Colon (tissue), 2 donors: Measurements from ENCODE around the gene KSR2.

ENCODE experiments used
- FAIRE-seq: peaks from 2 replicates; lab custom pipeline; 2012; peaks lifted over from hg19 to GRCh38; lab: Jason Lieb, UNC
- donor health status: control.
- donor health status: control.

Gene KSR2

DNA sequence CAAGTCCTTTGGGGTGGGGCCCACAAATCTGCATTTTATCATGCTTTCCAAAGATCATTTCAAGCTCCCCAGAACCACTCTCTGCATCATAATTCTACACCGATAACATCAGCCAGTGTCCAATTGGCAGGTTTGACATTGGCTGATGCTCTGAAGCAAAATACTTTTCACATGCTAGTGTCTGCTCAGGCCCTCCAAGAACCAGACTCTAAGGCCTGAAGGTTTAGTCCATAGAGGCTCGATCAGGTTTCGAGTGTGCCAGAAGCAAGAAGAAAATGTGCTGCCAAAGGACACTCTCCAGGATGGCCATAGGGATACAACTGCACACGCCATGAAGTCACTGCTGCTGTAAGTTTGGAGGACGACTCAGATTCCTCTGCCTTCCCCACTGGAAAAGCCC, 280.3 kb downstream of the KSR2 start:
- FAIRE-seq: no peak

DNA sequence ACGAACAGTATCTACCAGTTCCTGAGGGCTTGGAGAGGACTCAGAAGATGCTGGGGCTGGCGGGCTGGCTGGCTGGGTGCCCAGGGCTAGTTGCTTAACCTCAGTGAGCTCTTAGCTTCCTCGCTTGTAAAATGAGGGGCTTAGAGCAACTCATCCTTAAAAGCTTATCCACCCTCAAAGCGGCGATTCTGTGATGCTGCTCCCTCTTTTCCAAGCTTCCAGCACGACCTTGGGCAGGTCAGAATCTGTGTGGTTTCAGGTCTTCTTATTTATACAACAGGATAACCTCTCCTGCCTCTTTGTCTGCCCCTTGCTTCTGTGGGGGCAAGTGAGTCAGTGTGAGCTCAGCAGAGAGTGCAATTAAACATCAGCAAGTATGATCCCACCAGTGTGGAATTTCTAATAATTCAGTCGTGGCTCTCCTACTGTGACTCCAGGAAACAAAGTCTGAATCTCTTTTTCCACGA, 281.8 kb downstream of the KSR2 start:
- FAIRE-seq: no peak

GRCh38 chr12:117686210-117686609, 282.6 kb downstream of the KSR2 start:
- FAIRE-seq: no peak

- FAIRE-seq: no peak
Measured at GRCh38 chr12:117685110-117685926, 283.5 kb downstream of the KSR2 start.

GRCh38 chr12:117684471-117684870, 284.3 kb downstream of the KSR2 start:
- no peak for FAIRE-seq

- no peak for FAIRE-seq
Measured at GRCh38 chr12:117680312-117680711, 288.5 kb downstream of the KSR2 start.

- no peak for FAIRE-seq
Measured at GRCh38 chr12:117679776-117680175, 289.0 kb downstream of the KSR2 start.

- no peak for FAIRE-seq
Measured at GRCh38 chr12:117674763-117675162, 294.0 kb downstream of the KSR2 start.

- FAIRE-seq: no peak
Measured at GRCh38 chr12:117674313-117674712, 294.5 kb downstream of the KSR2 start.

GRCh38 chr12:117671734-117672133, 297.1 kb downstream of the KSR2 start:
- no peak for FAIRE-seq

DNA sequence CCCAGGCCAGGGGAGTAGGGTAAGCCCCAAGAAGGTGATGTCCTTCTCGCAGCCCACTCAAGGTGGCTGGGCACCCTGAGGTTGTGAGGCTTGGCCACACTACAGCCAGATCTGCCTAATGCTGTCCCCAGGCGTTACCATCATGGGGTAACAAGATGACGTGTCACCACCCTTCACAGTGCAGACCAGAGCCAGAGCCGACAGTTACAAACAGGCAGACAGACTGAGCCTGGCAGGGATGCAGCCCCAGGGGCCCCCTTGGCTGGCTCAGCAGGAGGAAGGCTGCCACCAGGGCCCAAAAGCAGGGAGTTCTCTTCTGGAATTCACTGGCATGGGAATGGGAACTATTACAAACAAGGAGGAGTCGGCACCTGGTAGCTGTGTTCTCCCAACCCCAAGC, 304.6 kb downstream of the KSR2 start:
- no peak for FAIRE-seq

DNA sequence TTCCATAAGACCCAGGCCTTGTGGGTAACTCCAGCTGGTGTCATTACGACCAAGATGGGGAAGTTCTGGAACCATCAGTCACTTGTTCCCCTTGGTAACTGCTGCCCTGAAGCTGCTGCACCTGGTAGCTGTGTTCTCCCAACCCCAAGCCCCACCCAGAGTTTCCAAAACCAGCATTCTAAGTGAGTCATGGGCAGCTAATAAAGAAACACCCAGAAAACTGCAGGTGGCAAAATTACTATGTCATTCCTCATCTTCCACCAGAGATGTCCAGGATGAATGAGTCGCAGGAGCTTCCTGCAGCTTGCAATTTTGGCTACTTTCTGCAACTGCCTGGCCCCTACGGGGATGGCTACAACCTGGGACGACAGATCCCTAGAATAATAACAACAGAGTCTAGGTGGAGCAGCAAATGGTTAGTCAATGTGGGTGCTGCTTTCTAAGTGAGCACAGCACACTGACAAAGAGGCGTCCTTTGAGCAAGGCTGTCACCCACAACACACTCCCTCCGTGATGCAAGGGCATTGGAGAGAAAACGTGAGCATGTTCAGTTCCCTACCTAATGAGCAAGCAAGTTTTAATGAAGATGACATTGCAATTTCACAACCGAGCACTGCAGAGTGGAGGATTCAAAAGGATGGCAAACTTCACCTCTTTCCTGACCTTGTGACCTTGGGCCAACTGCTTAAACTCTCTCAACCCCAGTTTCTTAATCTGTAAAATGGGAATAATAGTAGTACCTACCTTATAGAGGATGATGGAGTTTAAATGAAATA, 306.0 kb downstream of the KSR2 start:
- no peak for FAIRE-seq

DNA sequence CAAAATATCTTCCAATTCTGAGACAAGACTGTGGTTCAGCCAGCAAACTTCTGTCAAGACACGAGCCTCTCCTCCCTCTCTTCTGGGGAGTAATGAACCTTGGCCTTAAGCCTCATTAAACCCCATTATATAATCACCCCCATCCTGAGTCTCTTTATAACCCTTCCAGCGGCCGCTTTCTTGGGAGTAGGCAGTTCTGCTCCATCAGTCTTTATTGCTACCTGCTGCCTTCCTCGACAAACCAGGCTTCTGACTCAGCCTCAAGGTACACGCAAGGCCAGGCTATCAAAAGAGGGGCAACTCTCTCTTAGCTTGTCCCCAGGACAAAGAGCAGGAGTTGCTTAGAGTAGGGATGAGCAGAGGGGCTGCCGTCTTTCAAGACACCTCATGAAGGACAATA, 306.6 kb downstream of the KSR2 start:
- FAIRE-seq: no peak

GRCh38 chr12:117661471-117661870, 307.3 kb downstream of the KSR2 start:
- FAIRE-seq: no peak

GRCh38 chr12:117660896-117661295, 307.9 kb downstream of the KSR2 start:
- no peak for FAIRE-seq

DNA sequence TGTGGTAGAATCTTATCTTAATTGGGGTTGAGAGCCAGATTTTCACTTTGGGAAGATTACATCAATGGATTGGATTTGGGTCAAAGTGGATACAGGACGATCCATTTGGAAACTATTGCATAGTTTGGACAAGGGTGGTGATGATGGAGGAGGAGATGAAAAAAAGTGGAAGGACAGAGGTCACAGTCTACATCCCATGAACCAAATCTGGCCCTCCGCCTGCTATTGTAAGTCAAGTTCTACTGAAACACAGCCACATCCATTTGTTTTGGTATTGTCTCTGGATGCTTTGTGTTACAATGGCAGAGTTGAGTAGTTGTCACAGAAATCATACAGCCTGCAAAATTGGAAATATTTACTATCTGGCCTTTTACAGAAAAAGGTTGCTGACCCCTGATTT, 310.6 kb downstream of the KSR2 start:
- FAIRE-seq: no peak

- FAIRE-seq: no peak
Measured at GRCh38 chr12:117649796-117650195, 319.0 kb downstream of the KSR2 start.

GRCh38 chr12:117646520-117646919, 322.3 kb downstream of the KSR2 start:
- no peak for FAIRE-seq

DNA sequence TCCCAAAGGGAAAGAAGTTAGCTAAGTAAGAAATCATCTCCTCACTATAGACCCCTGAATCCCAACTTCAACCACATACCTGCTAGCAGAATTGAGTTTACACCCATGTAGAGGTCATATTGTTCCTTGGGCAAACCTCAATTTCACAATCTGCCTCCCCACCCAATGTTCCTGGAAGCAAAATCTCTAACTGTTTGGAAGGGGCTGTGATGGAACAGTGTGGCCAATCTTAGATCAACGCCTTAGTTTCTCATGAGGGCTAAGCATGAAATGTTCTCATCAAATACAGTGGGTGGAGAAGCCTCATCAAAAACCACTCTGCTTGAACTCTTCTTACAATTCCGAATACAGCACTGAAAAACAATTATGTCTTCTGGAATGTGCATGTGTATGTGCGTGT, 323.3 kb downstream of the KSR2 start:
- FAIRE-seq: no peak

- FAIRE-seq: no peak
Measured at GRCh38 chr12:117643971-117644370, 324.8 kb downstream of the KSR2 start.

DNA sequence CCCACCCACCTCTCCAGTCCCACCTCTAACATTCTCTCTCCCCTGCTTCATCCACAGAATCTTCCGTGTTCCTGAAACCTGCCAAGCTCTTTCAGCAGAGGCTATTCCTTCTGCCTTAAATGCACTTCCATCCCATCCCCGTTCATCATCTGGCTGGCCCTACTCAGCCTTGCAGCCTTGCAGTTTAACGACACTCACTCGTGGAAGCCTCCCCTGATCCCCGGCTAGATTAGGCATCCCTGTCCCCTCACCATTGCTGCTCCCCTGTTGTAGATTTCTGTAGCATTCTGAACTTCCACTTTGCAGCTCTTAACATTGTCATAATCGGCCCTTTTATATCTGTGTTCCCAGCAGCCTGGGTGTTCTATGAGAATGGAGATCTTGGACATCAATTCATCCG, 326.9 kb downstream of the KSR2 start:
- FAIRE-seq: no peak

- FAIRE-seq: no peak
Measured at GRCh38 chr12:117640511-117640910, 328.3 kb downstream of the KSR2 start.

DNA sequence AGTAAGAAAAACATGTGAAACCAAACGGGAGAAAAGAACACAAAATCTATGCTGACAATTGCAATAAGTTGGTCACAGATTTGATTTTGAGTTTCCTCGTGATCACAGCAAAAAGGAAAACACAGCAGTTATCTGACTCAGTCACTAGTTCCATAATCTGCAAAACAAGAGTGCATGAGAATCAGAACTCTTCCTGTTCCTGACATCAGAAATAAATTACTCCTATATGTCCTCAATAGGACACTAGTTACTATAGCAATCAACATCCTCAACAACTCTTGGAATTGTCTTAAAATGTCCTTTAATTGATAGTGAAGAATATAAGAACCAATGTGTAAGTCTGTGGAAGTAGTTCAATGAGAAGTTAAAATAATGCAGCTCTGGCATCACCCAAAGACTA, 339.3 kb downstream of the KSR2 start:
- no peak for FAIRE-seq
